Esophagus squamous epithelium (tissue), 5 donors: ENCODE measurements around the gene CCDC33. TPM values are rescaled to one million over a fixed set of nuclear protein-coding genes. Genes with fewer than 3 reads are reported as not detected.

ENCODE experiments used
- DNase-seq: peaks from one replicate; lab custom pipeline; 2025; lab: John Stamatoyannopoulos, UW
- H3K27ac ChIP-seq, 4 donors: fragments of 200-600 bp; sonication (generic); one replicate each; pipeline ENCODE4 v1.5.1; 2016 to 2019; ENCODE audit warnings: mild to moderate bottlenecking in 1 of 4
- H3K27me3 ChIP-seq, 4 donors: fragments of 200-600 bp; sonication (generic); 1 replicate in 3 of 4; 2 replicates in 1 of 4; pipeline versions ENCODE4 v1.5.1 to v1.6.0; 2017 to 2021; ENCODE audit warnings: antibody characterized with exemption in 1 of 4
- H3K36me3 ChIP-seq, 3 donors: fragments of 200-600 bp; sonication (generic); one replicate each; pipeline ENCODE4 v1.5.1; 2016 to 2019
- H3K4me1 ChIP-seq, 3 donors: fragments of 200-600 bp; sonication (generic); one replicate each; pipeline ENCODE4 v1.5.1; 2017 to 2019
- H3K4me3 ChIP-seq, 4 donors: fragments of 200-600 bp; sonication (generic); 1 replicate in 3 of 4; 2 replicates in 1 of 4; pipeline ENCODE4 v1.5.1; 2016 to 2019; ENCODE audit warnings: mild to moderate bottlenecking in 2 of 4, moderate library complexity in 1 of 4
- H3K9me3 ChIP-seq, 3 donors: fragments of 200-600 bp; sonication (generic); one replicate each; pipeline ENCODE4 v1.5.1; 2016 to 2019
- POLR2A ChIP-seq, 4 donors: fragments of 450-650 bp; IDR thresholded peaks; one replicate each; pipeline ENCODE4 v1.6.1; 2017; ENCODE audit warnings: antibody characterized with exemption in 4 of 4, mild to moderate bottlenecking in 4 of 4, moderate library complexity in 3 of 4
- WGBS, 2 donors: methylation state at CpG; one replicate each; pipeline ENCODE4 v1.1.5; 2018; 5-methylcytosine and 5-hydroxymethylcytosine counted together
- intact Hi-C: fragments of 100-400 bp; cut with DNase I; formaldehyde crosslinking; loops from one replicate; pipeline ENCODE4 v1.15.0; 2022
- total RNA-seq, 4 donors: library from RNA; depleted of rRNA; stranded (reverse); fragments of >200 nt; gene quantifications; one replicate each; pipeline ENCODE4 v1.1.0, GENCODE V29; 2016
- TF ChIP-seq, protein P1 (sequence below), 6 experiments: fragments of 450-650 bp in 4 of 6; fragments of 200-600 bp in 2 of 6; sonication (generic) in 2 of 6; IDR thresholded peaks; one replicate each; pipeline ENCODE4 v1.5.1; 2016 to 2019; ENCODE audit warnings: antibody characterized with exemption in 6 of 6, mild to moderate bottlenecking in 4 of 6, moderate library complexity in 4 of 6
- donor health status: DM: yes; HTN: yes; CAD: no.

CCDC33 gene
- total RNA-seq, 4 donors from 2014 or later: not detected

DNA sequence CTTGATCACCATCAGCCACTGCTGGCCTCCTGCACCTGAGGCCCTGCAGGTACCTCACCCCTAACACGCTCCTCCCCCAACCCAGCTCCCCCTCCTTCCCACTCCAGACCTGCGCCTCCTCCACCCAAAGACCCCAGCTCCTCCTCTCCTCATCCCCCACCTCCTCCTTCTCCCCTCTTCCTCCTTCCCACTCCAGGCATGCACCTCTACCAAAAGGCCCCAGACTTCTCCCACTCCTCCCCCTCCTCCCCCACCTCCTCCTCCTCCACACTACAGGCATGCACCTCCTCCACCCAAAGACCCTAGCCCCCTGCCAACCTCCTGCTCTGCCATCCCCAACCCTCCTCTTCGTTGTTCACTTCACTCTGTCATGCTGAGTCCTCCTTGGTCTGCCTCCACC lies 88.6 kb downstream of the CCDC33 start:
- Histone ChIP-seq H3K9me3 (no peaks in the 10 kb centered on the region), H3K36me3 (no peaks in the 10 kb centered on the region), H3K4me1 (peaks cover 0 to 7% (median 1%) of the 10 kb centered on the region in 3 donors), H3K27me3 (peaks cover 0 to 6% (median 0%) of the 10 kb centered on the region in 4 donors), H3K27ac (no peak overlapping the region), H3K4me3 (no peak overlapping the region)
- intact Hi-C loops: loop anchor here (5.0 kb wide), 1 partner anchor 197 kb away; no protein-coding TSS in a partner anchor
- no peak for DNase-seq
- TF ChIP-seq, protein P1, sequence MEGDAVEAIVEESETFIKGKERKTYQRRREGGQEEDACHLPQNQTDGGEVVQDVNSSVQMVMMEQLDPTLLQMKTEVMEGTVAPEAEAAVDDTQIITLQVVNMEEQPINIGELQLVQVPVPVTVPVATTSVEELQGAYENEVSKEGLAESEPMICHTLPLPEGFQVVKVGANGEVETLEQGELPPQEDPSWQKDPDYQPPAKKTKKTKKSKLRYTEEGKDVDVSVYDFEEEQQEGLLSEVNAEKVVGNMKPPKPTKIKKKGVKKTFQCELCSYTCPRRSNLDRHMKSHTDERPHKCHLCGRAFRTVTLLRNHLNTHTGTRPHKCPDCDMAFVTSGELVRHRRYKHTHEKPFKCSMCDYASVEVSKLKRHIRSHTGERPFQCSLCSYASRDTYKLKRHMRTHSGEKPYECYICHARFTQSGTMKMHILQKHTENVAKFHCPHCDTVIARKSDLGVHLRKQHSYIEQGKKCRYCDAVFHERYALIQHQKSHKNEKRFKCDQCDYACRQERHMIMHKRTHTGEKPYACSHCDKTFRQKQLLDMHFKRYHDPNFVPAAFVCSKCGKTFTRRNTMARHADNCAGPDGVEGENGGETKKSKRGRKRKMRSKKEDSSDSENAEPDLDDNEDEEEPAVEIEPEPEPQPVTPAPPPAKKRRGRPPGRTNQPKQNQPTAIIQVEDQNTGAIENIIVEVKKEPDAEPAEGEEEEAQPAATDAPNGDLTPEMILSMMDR (IDR thresholded peaks at IDR 0.05): no peak
- no peak for TF ChIP-seq POLR2A (IDR thresholded peaks at IDR 0.05)
- WGBS, 2 donors: 59 to 76% methylated on average over 3 of the region's 3 CpGs

DNA sequence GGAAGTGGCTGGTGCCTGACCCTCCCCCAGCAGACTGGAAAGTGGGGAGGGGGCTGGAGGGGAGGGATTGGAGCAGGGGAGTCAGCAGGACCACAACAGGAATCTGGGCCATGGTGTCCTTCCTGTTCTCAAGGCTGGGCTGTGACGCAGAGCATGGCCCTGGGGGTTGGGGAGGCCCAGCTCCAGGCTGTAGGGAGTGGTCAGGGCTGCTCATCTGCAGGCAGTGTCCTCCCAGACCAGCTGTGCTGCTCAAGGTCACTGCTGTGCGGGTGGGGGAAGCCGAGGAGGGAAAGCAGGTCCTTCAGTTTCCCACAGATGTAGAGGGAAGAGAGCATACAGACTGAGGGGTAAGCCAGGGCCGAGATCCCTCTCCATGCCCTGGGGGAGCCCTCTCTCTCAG lies 90.6 kb downstream of the CCDC33 start:
- intact Hi-C loops: no loop called here
- no peak for DNase-seq

DNA sequence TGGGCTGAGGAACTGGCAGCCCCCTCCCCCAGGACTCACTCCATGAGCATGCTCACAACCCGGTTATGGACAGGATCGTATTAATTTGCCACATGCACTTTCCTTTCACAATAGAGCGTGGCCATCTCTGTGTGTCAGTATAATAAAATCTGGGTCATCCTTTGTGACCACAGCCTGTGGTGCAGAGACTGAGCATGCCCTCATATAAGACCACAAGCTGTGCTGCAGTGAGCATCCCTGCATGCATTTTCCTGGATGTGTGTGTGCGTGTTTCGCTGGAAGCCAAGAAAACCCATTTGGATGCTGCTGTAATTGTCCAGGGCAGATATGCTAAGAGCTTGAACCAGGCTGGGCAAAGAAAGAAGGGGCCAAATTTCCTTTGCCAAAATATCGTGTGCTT lies 91.6 kb downstream of the CCDC33 start:
- intact Hi-C loops: no loop called here
- H3K27ac ChIP-seq: no peak overlapping the region
- no peak for DNase-seq
- WGBS, 2 donors: 81 to 85% methylated on average over 5 to 6 of the region's 6 CpGs
- no peaks in the 10 kb centered on the region for H3K9me3 ChIP-seq
- H3K27me3 ChIP-seq: peaks cover 0 to 6% (median 0%) of the 10 kb centered on the region in 4 donors
- H3K4me1 ChIP-seq: no peaks in the 10 kb centered on the region
- no peak for TF ChIP-seq POLR2A (IDR thresholded peaks at IDR 0.05)
- TF ChIP-seq, protein P1 (IDR thresholded peaks at IDR 0.05): no peak
- H3K36me3 ChIP-seq: no peaks in the 10 kb centered on the region
- no peak overlapping the region for H3K4me3 ChIP-seq

More for the DNA sequence above, 90.6 kb downstream of the CCDC33 start:
- TF ChIP-seq POLR2A (IDR thresholded peaks at IDR 0.05): no peak
- TF ChIP-seq, protein P1 (IDR thresholded peaks at IDR 0.05): no peak
- WGBS, 2 donors: 36 to 63% methylated on average over 1 to 3 of the region's 4 CpGs
- no peak overlapping the region for H3K27ac ChIP-seq
- H3K36me3 ChIP-seq: no peaks in the 10 kb centered on the region
- no peaks in the 10 kb centered on the region for H3K4me1 ChIP-seq
- H3K27me3 ChIP-seq: peaks cover 0 to 6% (median 0%) of the 10 kb centered on the region in 4 donors
- no peak overlapping the region for H3K4me3 ChIP-seq
- H3K9me3 ChIP-seq: no peaks in the 10 kb centered on the region

DNA sequence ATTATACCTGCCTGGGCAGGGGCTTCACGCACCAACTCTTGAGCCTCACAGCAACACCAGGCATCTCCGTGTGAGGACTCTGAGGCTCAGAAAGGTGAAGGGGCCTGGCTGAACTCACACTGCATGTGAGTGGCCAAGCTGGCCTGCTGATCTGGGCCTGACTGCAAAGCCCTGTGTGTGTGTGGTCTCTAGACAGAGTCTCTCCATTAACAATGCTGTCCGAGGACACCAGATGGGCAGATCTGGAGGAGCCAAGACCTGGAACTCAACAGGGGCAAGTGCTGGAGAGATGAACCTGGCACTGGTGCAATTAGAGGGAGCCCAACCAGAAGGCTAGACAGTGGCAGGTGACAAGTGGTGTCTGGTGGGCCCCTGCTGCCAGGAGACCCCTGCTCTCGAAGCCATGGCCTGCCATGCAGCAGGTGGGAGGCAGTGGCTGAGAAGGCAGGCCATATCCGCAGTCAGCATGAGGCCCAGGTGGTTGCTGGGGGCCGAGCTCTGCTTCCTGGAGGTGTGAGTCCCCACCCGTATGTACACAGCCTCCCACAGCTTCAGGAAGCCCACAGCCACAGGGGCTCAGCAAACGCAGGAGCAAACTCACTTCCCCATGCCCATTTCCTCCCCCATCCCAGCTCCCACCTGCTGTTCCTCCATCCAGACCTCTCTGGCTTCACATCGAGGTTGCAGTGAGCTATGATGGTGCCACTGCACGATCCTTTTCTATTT lies 92.4 kb downstream of the CCDC33 start:
- Histone ChIP-seq H3K27ac (no peak overlapping the region), H3K4me1 (no peaks in the 10 kb centered on the region), H3K36me3 (no peaks in the 10 kb centered on the region), H3K4me3 (no peak overlapping the region), H3K27me3 (peaks cover 0 to 6% (median 0%) of the 10 kb centered on the region in 4 donors), H3K9me3 (no peaks in the 10 kb centered on the region)
- TF ChIP-seq, protein P1 (IDR thresholded peaks at IDR 0.05): no peak
- no peak for TF ChIP-seq POLR2A (IDR thresholded peaks at IDR 0.05)
- no peak for DNase-seq
- intact Hi-C loops: no loop called here
- WGBS, 2 donors: 58 to 60% methylated on average over 5 of the region's 10 CpGs

DNA sequence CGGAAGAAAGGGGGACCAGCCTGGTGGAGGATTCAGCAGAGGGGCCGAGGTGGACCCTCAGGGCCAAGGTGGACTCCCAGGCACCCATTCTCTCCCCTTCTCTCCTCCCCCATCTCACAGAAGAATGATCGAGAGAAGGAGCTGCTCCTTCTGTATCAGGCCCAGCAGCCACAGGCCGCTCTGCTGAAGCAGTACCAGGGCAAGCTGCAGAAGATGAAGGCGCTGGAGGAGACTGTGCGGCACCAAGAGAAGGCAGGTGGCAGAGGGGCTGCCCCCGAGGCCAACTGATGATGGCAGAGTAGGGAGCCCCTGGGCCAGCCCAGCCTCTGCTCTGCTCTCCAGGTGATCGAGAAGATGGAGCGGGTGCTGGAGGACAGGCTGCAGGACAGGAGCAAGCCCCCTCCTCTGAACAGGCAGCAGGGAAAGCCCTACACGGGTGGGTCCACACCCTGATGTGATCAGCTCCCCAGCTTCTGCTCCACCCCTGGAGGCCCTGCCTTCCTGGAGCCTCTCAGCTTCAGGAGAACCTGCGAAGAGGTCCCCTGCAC lies 94.8 kb downstream of the CCDC33 start:
- intact Hi-C loops: no loop called here
- H3K9me3 ChIP-seq: no peaks in the 10 kb centered on the region
- peaks cover 0 to 3% (median 0%) of the 10 kb centered on the region in 3 donors for H3K4me1 ChIP-seq
- H3K36me3 ChIP-seq: no peaks in the 10 kb centered on the region
- H3K27me3 ChIP-seq: no peaks in the 10 kb centered on the region
- no peak for TF ChIP-seq POLR2A (IDR thresholded peaks at IDR 0.05)
- TF ChIP-seq, protein P1 (IDR thresholded peaks at IDR 0.05): no peak
- DNase-seq: no peak
- no peak overlapping the region for H3K27ac ChIP-seq
- WGBS, 2 donors: 56 to 82% methylated on average over 1 to 6 of the region's 11 CpGs
- H3K4me3 ChIP-seq: no peak overlapping the region
